ENCODE data around the gene PDPN. TPM values are rescaled to one million over a fixed set of nuclear protein-coding genes. Genes with fewer than 3 reads are reported as not detected.

Gene PDPN
- total and polyA plus RNA-seq, 2 of the 8 experiments (the other 6 are each of a cell fraction or from before 2014, with no cell fraction given) = 44.7 to 169 TPM

DNA sequence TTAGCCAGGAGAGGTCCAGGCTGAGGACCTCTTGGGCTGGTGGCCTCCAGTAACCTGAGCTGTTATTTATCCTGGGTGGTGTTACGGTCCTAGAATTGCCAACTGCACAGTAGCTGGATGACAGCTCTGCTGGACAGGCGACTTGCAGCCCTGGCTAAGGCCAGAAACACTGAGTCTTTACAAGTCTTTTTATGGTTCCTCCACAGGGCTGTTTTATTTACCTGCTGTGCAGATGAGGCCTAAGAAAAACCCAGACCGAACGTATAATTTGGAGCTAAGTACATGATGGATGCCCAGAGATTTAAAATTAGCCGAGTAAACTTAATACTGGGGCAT, 39.4 kb upstream of the PDPN start:
- H3K23ac ChIP-seq (ENCODE audit: insufficient read length) = no peak overlapping the region
- no peak overlapping the region for H2BK15ac ChIP-seq (ENCODE audit: low read length)
- no peak overlapping the region for H4K91ac ChIP-seq (replicated peaks; ENCODE audit: insufficient read length, low read length)
- no peak overlapping the region for H2BK12ac ChIP-seq (ENCODE audit: low read depth, low read length)
- H2BK5ac ChIP-seq (ENCODE audit: low read depth, low read length) = no peak overlapping the region
- H3K56ac ChIP-seq (replicated peaks; ENCODE audit: insufficient read length, low read depth, low read length) = no peak overlapping the region
- FAIRE-seq (no peak), DNase-seq (ENCODE audit: low read depth in 1 of 2, low spot score in 2 of 2) (no peak)
- no peak overlapping the region for H4K5ac ChIP-seq (ENCODE audit: insufficient read length, low read depth, low read length)
- H3K79me2 ChIP-seq (ENCODE audit: control insufficient read depth in 1 of 2, insufficient read depth in 2 of 2, low read length in 2 of 2) = no peaks in the 10 kb centered on the region; a peak in 1 of 4 replicates
- no peak overlapping the region for H2AK5ac ChIP-seq (ENCODE audit: low read depth, low read length)
- no peaks in the 10 kb centered on the region for H3K27me3 ChIP-seq (replicated peaks in 1 of 4; ENCODE audit: control insufficient read depth in 3 of 4, extremely low read depth in 1 of 4, insufficient read depth in 3 of 4, low read length in 3 of 4)
- H3K23me2 ChIP-seq (ENCODE audit: low read depth, low read length) = no peaks in the 10 kb centered on the region
- POLR2A ChIA-PET (ENCODE audit: partially characterized antibody) = no interaction called here
- WGBS, 2 experiments (ENCODE audit: extremely low coverage in 1 of 2, insufficient coverage in 1 of 2, insufficient read length in 1 of 2, insufficient replicate concordance in 2 of 2, low coverage in 1 of 2, low lambda C conversion rate in 2 of 2, missing lambda C conversion rate in 1 of 2) = 94% methylated on average over 5 of the region's 5 CpGs; no CpG with 5 or more reads in 1 of the 2 experiments
- H3K4ac ChIP-seq (replicated peaks; ENCODE audit: insufficient read length, low read depth, low read length) = no peak overlapping the region
- no peak overlapping the region for H2BK120ac ChIP-seq (replicated peaks; ENCODE audit: low read depth, low read length)
- no peaks in the 10 kb centered on the region for H4K20me1 ChIP-seq (replicated peaks in 1 of 2; ENCODE audit: control insufficient read depth in 1 of 2, insufficient read depth in 2 of 2, low read length in 2 of 2)
- no peak overlapping the region for H4K8ac ChIP-seq (ENCODE audit: extremely low read depth, insufficient read depth, low read length)
- no peak overlapping the region for H3K4me2 ChIP-seq (ENCODE audit: insufficient read depth in 1 of 2, low read depth in 2 of 2, low read length in 2 of 2)
- H3K36me3 ChIP-seq (ENCODE audit: control insufficient read depth in 2 of 4, insufficient read depth in 4 of 4, low read length in 3 of 4) = no peaks in the 10 kb centered on the region
- no peaks in the 10 kb centered on the region for H3K9me3 ChIP-seq (ENCODE audit: insufficient read depth in 2 of 2, low read depth in 1 of 2, low read length in 1 of 2)
- H2BK20ac ChIP-seq (ENCODE audit: low read length) = no peak overlapping the region
- no peak overlapping the region for H2AFZ ChIP-seq (ENCODE audit: low read length)
- H3K14ac ChIP-seq (ENCODE audit: insufficient read length) = no peak overlapping the region
- no peaks in the 10 kb centered on the region for H3K79me1 ChIP-seq (ENCODE audit: low read depth, low read length)
- H3K18ac ChIP-seq (ENCODE audit: extremely low read depth, low read length) = no peak overlapping the region
- H3K27ac ChIP-seq (ENCODE audit: low read depth, low read length) = no peak overlapping the region
- H3K9ac ChIP-seq (replicated peaks in 1 of 4; ENCODE audit: extremely low read depth in 1 of 4, low read depth in 3 of 4, low read length in 3 of 4) = no peak overlapping the region
- no peak overlapping the region for H3K4me3 ChIP-seq (ENCODE audit: extremely low read depth in 1 of 4, insufficient read depth in 2 of 4, low read depth in 3 of 4, low read length in 4 of 4)
- peaks cover 0 to 3% (median under 1%) of the 10 kb centered on the region in 4 experiments; a peak in 1 of 7 replicates for H3K4me1 ChIP-seq (replicated peaks in 1 of 4; ENCODE audit: control insufficient read depth in 3 of 4, insufficient read depth in 4 of 4, low read length in 3 of 4)
- CTCF ChIA-PET (ENCODE audit: partially characterized antibody) = interaction anchor here (0.6 to 4.2 kb wide), 5 partner anchors 19 to 329 kb away, joined by 3 to 16 read pairs (median 4); no protein-coding TSS in a partner anchor
- TF ChIP-seq RFX5 (IDR thresholded peaks at IDR 0.05; ENCODE audit: borderline replicate concordance, low read depth, low read length) (no peak), CBX8 (IDR thresholded peaks at IDR 0.05; ENCODE audit: borderline replicate concordance, low read depth, low read length) (no peak), POLR2AphosphoS5 (IDR thresholded peaks at IDR 0.05; ENCODE audit: low read depth, low read length) (no peak), CEBPB (IDR thresholded peaks at IDR 0.05; ENCODE audit: low read depth, low read length) (no peak), PHF8 (conservative IDR thresholded peaks at IDR 0.05; ENCODE audit: low read depth, low read length) (no peak), CHD2 (IDR thresholded peaks at IDR 0.05; ENCODE audit: low read length) (no peak), HDAC6 (IDR thresholded peaks at IDR 0.05; ENCODE audit: low read depth, low read length) (no peak), CBX5 (IDR thresholded peaks at IDR 0.05; ENCODE audit: low read depth, low read length) (no peak), JUND (IDR thresholded peaks at IDR 0.05; ENCODE audit: low read length) (no peak), RXRA (IDR thresholded peaks at IDR 0.05; ENCODE audit: insufficient read depth, low read depth, low read length) (no peak), RAD21 (IDR thresholded peaks at IDR 0.05 in 1 of 2, conservative IDR thresholded peaks at IDR 0.05 in 1 of 2; ENCODE audit: low read depth in 2 of 2, low read length in 2 of 2) (no peak), SP1 (IDR thresholded peaks at IDR 0.05; ENCODE audit: low read depth, low read length) (no peak)
- TF ChIP-seq, protein P1, sequence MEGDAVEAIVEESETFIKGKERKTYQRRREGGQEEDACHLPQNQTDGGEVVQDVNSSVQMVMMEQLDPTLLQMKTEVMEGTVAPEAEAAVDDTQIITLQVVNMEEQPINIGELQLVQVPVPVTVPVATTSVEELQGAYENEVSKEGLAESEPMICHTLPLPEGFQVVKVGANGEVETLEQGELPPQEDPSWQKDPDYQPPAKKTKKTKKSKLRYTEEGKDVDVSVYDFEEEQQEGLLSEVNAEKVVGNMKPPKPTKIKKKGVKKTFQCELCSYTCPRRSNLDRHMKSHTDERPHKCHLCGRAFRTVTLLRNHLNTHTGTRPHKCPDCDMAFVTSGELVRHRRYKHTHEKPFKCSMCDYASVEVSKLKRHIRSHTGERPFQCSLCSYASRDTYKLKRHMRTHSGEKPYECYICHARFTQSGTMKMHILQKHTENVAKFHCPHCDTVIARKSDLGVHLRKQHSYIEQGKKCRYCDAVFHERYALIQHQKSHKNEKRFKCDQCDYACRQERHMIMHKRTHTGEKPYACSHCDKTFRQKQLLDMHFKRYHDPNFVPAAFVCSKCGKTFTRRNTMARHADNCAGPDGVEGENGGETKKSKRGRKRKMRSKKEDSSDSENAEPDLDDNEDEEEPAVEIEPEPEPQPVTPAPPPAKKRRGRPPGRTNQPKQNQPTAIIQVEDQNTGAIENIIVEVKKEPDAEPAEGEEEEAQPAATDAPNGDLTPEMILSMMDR (IDR thresholded peaks at IDR 0.05; ENCODE audit: control extremely low read depth in 1 of 3, insufficient read depth in 1 of 3, low read depth in 1 of 3, low read length in 3 of 3) = no peak
